ENCODE measurements around the gene THADA.

The THADA gene

GRCh38 chr2:43389581-43390466, 206.0 kb downstream of the THADA start:
- H3K27ac ChIP-seq (ENCODE audit: extremely low read depth, low read depth, low read length) = no peak overlapping the region
- no peaks in the 10 kb centered on the region for H3K9me3 ChIP-seq (ENCODE audit: control insufficient read depth, insufficient read depth, low read depth, low read length)
- no peaks in the 10 kb centered on the region for H3K36me3 ChIP-seq (ENCODE audit: control insufficient read depth in 2 of 2, insufficient read depth in 1 of 2, low read length in 2 of 2)
- H3K4me3 ChIP-seq (ENCODE audit: low read depth, low read length) = no peak overlapping the region
- TF ChIP-seq ZNF114 (tag by site-specific recombination; IDR thresholded peaks at IDR 0.05) = no peak
- no peak for TF ChIP-seq ZNF202 (tag by site-specific recombination; IDR thresholded peaks at IDR 0.05; ENCODE audit: borderline replicate concordance)
- no peak for TF ChIP-seq ZNF248 (tag by site-specific recombination; IDR thresholded peaks at IDR 0.05)
- TF ChIP-seq ZNF658 (tag by site-specific recombination; IDR thresholded peaks at IDR 0.05) = no peak
- TF ChIP-seq ZNF416 (tag by site-specific recombination; IDR thresholded peaks at IDR 0.05) = no peak
- TF ChIP-seq ZBTB21 (tag by site-specific recombination; IDR thresholded peaks at IDR 0.05) = no peak
- no peak for TF ChIP-seq ZNF174 (tag by site-specific recombination; IDR thresholded peaks at IDR 0.05)
- no peak for TF ChIP-seq ZNF266 (tag by site-specific recombination; IDR thresholded peaks at IDR 0.05; ENCODE audit: low read depth)
- TF ChIP-seq ZBTB8A (tag by site-specific recombination; IDR thresholded peaks at IDR 0.05) = no peak
- TF ChIP-seq ZNF398 (tag by site-specific recombination; IDR thresholded peaks at IDR 0.05) = no peak
- no peak for TF ChIP-seq PRDM10 (tag by site-specific recombination; IDR thresholded peaks at IDR 0.05)
- TF ChIP-seq ZNF600 (tag by site-specific recombination; IDR thresholded peaks at IDR 0.05) = no peak
- no peak for TF ChIP-seq ZSCAN23 (tag by site-specific recombination; IDR thresholded peaks at IDR 0.05)
- no peak for TF ChIP-seq ZNF529 (tag by site-specific recombination; IDR thresholded peaks at IDR 0.05; ENCODE audit: insufficient replicate concordance)
- no peak for TF ChIP-seq ZNF24 (tag by site-specific recombination; IDR thresholded peaks at IDR 0.05)
- TF ChIP-seq ZNF747 (tag by site-specific recombination; IDR thresholded peaks at IDR 0.05) = no peak
- TF ChIP-seq PATZ1 (tag by site-specific recombination; IDR thresholded peaks at IDR 0.05) = no peak
- ChIA-PET CTCF (interaction anchor here (0.6 kb wide), 1 partner anchor 434 kb away, joined by 6 read pairs; no protein-coding TSS in a partner anchor), POLR2A (no interaction called here)
- peaks cover 6% of the 10 kb centered on the region; the same call in 1 of the 2 replicates for H3K4me1 ChIP-seq (ENCODE audit: control insufficient read depth, insufficient read depth, low read length)

GRCh38 chr2:43388371-43388770, 207.5 kb downstream of the THADA start:
- H3K36me3 ChIP-seq (ENCODE audit: control insufficient read depth in 2 of 2, insufficient read depth in 1 of 2, low read length in 2 of 2) = no peaks in the 10 kb centered on the region
- peaks cover 6% of the 10 kb centered on the region; the same call in 1 of the 2 replicates for H3K4me1 ChIP-seq (ENCODE audit: control insufficient read depth, insufficient read depth, low read length)
- no peak overlapping the region for H3K27ac ChIP-seq (ENCODE audit: extremely low read depth, low read depth, low read length)
- H3K4me3 ChIP-seq (ENCODE audit: low read depth, low read length) = no peak overlapping the region
- ChIA-PET POLR2A (no interaction called here), CTCF (interaction anchor here (0.6 kb wide), 1 partner anchor 22 kb away, joined by 3 read pairs; no protein-coding TSS in a partner anchor)
- no peaks in the 10 kb centered on the region for H3K9me3 ChIP-seq (ENCODE audit: control insufficient read depth, insufficient read depth, low read depth, low read length)
- no peak for TF ChIP-seq BCL11A (tag by site-specific recombination; IDR thresholded peaks at IDR 0.05; ENCODE audit: low read depth)
- no peak for TF ChIP-seq ZNF394 (tag by site-specific recombination; IDR thresholded peaks at IDR 0.05; ENCODE audit: borderline replicate concordance)
- no peak for TF ChIP-seq ZBTB48 (tag by site-specific recombination; IDR thresholded peaks at IDR 0.05)
- no peak for TF ChIP-seq ZNF777 (tag by site-specific recombination; IDR thresholded peaks at IDR 0.05; ENCODE audit: borderline replicate concordance)
- TF ChIP-seq ZSCAN5A (tag by site-specific recombination; IDR thresholded peaks at IDR 0.05) = no peak

Measured in HEK293 (cell line).